Thyroid gland (tissue), 4 donors: ENCODE data around the gene KRT79. TPM values are rescaled to one million over a fixed set of nuclear protein-coding genes. Genes with fewer than 3 reads are reported as not detected.
A peak's percentile ranks its signal among the peaks of the same experiment; 100 is the strongest.

ENCODE experiments used
- DNase-seq, 2 donors: peaks; one replicate each; pipeline ENCODE4 v3.0.0-alpha.2; 2019
- H3K27ac ChIP-seq, 3 donors: fragments of 200-600 bp; sonication (generic); 1 replicate in 2 of 3; 2 replicates in 1 of 3; pipeline ENCODE4 v1.5.1; 2016 to 2019; ENCODE audit warnings: mild to moderate bottlenecking in 1 of 3, moderate library complexity in 1 of 3
- H3K27me3 ChIP-seq: fragments of 200-600 bp; sonication (generic); one replicate; pipeline ENCODE4 v1.5.1; 2019
- H3K36me3 ChIP-seq, 2 donors: fragments of 200-600 bp; sonication (generic); one replicate each; pipeline ENCODE4 v1.5.1; 2016 to 2019
- H3K4me1 ChIP-seq, 2 donors: fragments of 200-600 bp; sonication (generic); one replicate each; pipeline ENCODE4 v1.5.1; 2017 to 2019
- H3K4me3 ChIP-seq, 3 donors: fragments of 200-600 bp; sonication (generic); replicated peaks in 1 of 3; 1 replicate in 2 of 3; 2 replicates in 1 of 3; pipeline ENCODE4 v1.5.1; 2016; ENCODE audit warnings: mild to moderate bottlenecking in 1 of 3
- H3K9me3 ChIP-seq: fragments of 200-600 bp; sonication (generic); one replicate; pipeline ENCODE4 v1.5.1; 2017
- POLR2A ChIP-seq, 2 donors: fragments of 450-650 bp; IDR thresholded peaks; one replicate each; pipeline ENCODE4 v1.6.1; 2017; ENCODE audit warnings: antibody characterized with exemption in 2 of 2, mild to moderate bottlenecking in 2 of 2, moderate library complexity in 1 of 2
- WGBS, 2 donors: methylation state at CpG; one replicate each; pipeline ENCODE4 v1.1.5; 2017; 5-methylcytosine and 5-hydroxymethylcytosine counted together
- intact Hi-C: fragments of 100-400 bp; cut with DNase I; formaldehyde crosslinking; loops from one replicate; pipeline ENCODE4 v1.15.1; 2023
- total RNA-seq, 4 donors: library from RNA; depleted of rRNA; stranded (reverse); fragments of >200 nt; gene quantifications; one replicate each; pipeline ENCODE4 v1.2.3, GENCODE V29; 2016
- TF ChIP-seq, protein P1 (sequence below), 6 experiments: fragments of 200-600 bp in 3 of 6; fragments of 450-650 bp in 3 of 6; sonication (generic) in 3 of 6; IDR thresholded peaks; one replicate each; pipeline ENCODE4 v1.5.1; 2016 to 2019; ENCODE audit warnings: antibody characterized with exemption in 6 of 6, mild to moderate bottlenecking in 2 of 6, inconsistent platforms in 1 of 6, moderate library complexity in 1 of 6

The KRT79 gene
- total RNA-seq, 4 donors from 2014 or later = not detected

DNA sequence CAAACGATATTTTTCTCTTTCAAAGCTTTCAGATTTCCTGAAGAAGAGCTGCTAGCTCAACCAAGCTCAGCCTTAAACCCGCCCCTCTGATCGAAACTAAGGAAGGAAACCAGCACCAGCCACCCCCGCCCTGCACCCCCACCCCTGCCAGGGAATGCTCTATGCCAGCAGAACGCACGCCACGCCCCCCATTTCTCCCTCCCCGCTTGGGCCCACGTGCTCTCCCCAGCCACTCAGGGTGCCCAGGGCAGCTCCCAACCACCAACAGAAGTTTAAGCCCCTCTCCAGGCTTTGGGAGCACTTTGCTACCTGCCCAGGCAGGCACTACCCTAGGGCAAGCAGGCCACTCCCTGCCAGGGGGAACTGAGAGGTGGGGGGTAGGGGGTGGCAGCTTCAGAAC is 33.5 kb upstream of the KRT79 start:
- intact Hi-C loops = loop anchor here (5.0 kb wide), 1 partner anchor 285 kb away; no protein-coding TSS in a partner anchor

DNA sequence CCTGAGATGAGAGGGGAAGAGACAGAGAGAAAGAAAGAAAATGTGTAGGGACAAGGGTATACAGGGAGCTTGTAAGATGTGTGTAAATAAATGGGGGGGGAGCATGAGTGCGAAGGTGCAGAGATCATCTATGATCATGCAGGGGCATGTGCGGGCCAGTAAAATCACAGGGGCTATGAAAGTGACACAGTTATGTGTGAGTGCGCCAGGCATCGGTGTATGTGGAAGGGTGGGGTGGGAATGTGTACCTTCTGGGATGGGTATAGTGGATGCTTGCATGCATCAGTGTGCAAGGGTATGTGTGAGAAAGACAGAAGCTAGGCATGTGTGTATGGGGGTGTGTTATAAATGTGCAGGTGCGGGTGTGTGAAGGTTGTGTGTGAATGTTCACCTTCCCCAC is 33.0 kb upstream of the KRT79 start:
- no peak for DNase-seq
- H3K4me1 ChIP-seq = peaks cover 6 to 31% of the 10 kb centered on the region in 2 donors
- H3K9me3 ChIP-seq = no peaks in the 10 kb centered on the region
- H3K4me3 ChIP-seq = no peak overlapping the region
- 92 to 96% methylated on average over 5 of the region's 5 CpGs for WGBS, 2 donors
- H3K27ac ChIP-seq = no peak overlapping the region
- H3K27me3 ChIP-seq = no peaks in the 10 kb centered on the region
- H3K36me3 ChIP-seq = no peaks in the 10 kb centered on the region
- intact Hi-C loops = loop anchor here (5.0 kb wide), 1 partner anchor 285 kb away; no protein-coding TSS in a partner anchor
- TF ChIP-seq, protein P1, sequence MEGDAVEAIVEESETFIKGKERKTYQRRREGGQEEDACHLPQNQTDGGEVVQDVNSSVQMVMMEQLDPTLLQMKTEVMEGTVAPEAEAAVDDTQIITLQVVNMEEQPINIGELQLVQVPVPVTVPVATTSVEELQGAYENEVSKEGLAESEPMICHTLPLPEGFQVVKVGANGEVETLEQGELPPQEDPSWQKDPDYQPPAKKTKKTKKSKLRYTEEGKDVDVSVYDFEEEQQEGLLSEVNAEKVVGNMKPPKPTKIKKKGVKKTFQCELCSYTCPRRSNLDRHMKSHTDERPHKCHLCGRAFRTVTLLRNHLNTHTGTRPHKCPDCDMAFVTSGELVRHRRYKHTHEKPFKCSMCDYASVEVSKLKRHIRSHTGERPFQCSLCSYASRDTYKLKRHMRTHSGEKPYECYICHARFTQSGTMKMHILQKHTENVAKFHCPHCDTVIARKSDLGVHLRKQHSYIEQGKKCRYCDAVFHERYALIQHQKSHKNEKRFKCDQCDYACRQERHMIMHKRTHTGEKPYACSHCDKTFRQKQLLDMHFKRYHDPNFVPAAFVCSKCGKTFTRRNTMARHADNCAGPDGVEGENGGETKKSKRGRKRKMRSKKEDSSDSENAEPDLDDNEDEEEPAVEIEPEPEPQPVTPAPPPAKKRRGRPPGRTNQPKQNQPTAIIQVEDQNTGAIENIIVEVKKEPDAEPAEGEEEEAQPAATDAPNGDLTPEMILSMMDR (IDR thresholded peaks at IDR 0.05) = no peak
- TF ChIP-seq POLR2A (IDR thresholded peaks at IDR 0.05) = no peak

More for the DNA sequence above, 33.5 kb upstream of the KRT79 start:
- Histone ChIP-seq H3K27ac (peak overlapping the region in 1 of 3 donors; percentile 17), H3K27me3 (no peaks in the 10 kb centered on the region), H3K4me1 (peaks cover 6 to 31% of the 10 kb centered on the region in 2 donors), H3K4me3 (no peak overlapping the region), H3K36me3 (no peaks in the 10 kb centered on the region), H3K9me3 (no peaks in the 10 kb centered on the region)
- WGBS, 2 donors = 22 to 30% methylated on average over 8 to 9 of the region's 9 CpGs
- peak; percentile 66 to 83 for DNase-seq
- TF ChIP-seq, protein P1 (IDR thresholded peaks at IDR 0.05) = no peak
- TF ChIP-seq POLR2A (IDR thresholded peaks at IDR 0.05) = peak in 1 of 2 donors; percentile 7

DNA sequence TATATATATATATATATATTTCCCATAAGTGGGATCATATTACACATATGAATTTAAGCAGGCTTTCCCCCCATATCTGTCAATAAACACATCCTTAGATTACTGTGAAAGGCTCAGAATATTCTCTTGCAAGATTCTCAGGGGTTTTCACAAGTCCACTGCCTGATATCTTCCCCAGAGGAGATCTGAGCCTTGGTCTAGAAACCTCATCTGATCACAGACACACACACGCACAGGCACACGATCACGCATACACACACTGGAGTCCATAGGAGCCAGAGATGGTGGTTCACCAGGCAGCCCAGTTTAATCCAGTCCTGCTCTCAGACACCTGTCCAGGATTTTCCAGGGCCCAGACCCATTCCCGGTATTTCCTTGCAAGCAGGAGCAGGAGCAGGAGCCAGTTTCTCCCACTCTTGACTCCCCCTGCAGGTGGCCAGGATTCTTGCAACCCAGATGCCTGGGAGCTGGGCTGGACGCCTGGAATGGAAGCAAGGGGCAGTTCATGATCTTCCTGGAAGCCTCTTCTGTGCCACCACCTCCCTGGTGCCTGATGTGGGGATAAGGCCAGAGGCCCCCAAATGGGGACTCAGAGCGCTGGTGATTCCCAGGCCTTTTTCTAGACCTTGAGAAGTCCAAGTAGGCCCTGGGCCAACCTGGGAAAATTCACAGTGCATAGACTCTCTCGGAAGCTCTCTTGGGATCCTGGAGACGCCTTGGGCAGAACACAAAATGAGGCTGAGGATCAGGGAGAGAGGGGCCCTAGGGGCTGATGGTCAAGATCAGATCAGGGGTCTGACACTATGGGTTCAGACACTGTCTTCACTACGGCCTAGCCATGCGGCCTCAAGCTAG is 31.2 kb upstream of the KRT79 start:
- no peaks in the 10 kb centered on the region for H3K36me3 ChIP-seq
- H3K4me3 ChIP-seq = no peak overlapping the region
- TF ChIP-seq POLR2A (IDR thresholded peaks at IDR 0.05) = no peak
- TF ChIP-seq, protein P1 (IDR thresholded peaks at IDR 0.05) = peak; percentile 61 to 85 (median 80)
- WGBS, 2 donors = 50 to 72% methylated on average over 9 to 10 of the region's 10 CpGs
- no peaks in the 10 kb centered on the region for H3K9me3 ChIP-seq
- peaks cover 0 to 13% of the 10 kb centered on the region in 2 donors for H3K4me1 ChIP-seq
- H3K27me3 ChIP-seq = no peaks in the 10 kb centered on the region
- H3K27ac ChIP-seq = no peak overlapping the region
- DNase-seq = peak; percentile 70 to 82
- intact Hi-C loops = loop anchor here (5.0 kb wide), 1 partner anchor 283 kb away; no protein-coding TSS in a partner anchor

DNA sequence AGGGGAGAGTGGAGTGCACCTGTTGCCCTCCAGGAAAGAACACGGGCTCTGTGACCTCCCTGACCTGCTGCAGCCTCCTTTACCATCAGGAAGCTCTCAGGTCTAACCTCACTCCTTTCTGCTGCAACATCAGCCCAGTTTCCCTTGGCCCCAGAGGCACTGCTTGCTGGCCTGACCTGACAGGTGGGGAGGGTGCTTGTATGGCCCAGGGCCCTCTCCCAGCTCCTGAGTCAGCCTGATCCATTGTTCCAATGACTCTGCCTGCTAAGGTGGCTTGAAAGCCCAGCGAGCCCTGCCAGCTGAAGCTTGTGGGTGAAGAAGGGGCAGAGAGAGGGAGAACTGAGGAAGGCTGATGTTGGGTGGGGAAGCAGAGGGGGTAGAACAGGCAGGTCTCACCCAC is 27.9 kb upstream of the KRT79 start:
- intact Hi-C loops = no loop called here
- 77 to 90% methylated on average over 2 of the region's 2 CpGs for WGBS, 2 donors
- no peaks in the 10 kb centered on the region for H3K4me1 ChIP-seq

More for the DNA sequence above, 27.9 kb upstream of the KRT79 start:
- Histone ChIP-seq H3K4me3 (no peak overlapping the region), H3K27me3 (no peaks in the 10 kb centered on the region), H3K36me3 (no peaks in the 10 kb centered on the region), H3K9me3 (no peaks in the 10 kb centered on the region), H3K27ac (no peak overlapping the region)
- TF ChIP-seq, protein P1 (IDR thresholded peaks at IDR 0.05) = no peak
- no peak for TF ChIP-seq POLR2A (IDR thresholded peaks at IDR 0.05)
- no peak for DNase-seq
